ENCODE measurements around the gene FLT3LG.
"Not testable (repeated sequence)": the region's sequence is repeated elsewhere in the genome, so short reads cannot be mapped to it uniquely, and the experiment has no call there.

The FLT3LG gene

DNA sequence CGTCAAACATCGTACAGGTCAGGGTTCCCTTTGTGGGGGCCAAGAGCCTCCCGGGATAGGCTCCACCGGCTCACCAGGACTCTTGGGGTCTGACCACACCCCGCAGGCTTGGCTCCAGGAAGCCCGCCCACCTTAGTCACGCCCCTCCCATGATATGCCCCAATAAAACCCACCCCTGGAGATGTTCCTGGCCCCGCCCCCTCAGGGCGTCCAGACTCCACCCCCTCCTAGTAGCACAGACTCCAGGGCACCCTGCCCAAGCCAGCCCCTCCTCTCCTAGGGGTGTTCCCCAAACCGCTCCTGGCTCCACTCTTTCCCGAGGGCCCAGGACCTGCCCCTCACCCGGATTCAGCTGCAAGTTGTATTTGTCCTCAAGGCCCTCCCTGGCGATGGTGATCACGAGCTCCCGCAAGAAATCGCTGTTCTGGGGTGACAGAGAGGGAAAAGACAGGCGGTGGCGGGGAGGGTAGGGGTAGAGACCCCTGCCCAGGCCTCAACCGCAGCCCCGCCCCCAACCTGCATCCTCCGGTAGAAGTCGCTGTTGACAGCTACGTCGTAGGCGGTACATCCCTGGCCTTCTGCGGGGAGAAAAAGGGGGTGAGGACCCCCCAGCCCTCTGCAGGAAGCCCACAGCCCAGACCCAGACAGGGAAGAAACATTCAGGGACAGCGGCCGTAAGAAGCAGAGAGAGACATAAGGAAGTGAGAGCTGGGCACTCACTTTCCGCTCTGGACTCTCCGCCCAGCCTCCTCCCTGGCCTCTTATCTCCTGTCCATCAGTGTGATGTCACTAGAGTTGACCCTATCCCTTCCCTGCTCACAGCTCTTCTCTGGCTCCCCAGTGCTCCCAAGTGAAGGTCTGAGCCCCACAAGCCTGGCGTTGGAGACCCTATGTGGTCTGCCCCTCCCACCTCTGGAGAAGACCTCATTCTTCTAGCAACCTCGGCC lies 26.3 kb upstream of the FLT3LG start:
- Mint-ChIP-seq H3K36me3 (ENCODE audit: low read depth) (peaks cover 58% of the 10 kb centered on the region), H3K27ac (peak overlapping the region; percentile 48), H3K4me1 (ENCODE audit: low read depth) (peaks cover 53% of the 10 kb centered on the region), H3K27me3 (peaks cover under 1% of the 10 kb centered on the region), H3K4me3 (no peak overlapping the region), H3K9me3 (no peaks in the 10 kb centered on the region)
- DNase-seq: no peak

- Mint-ChIP-seq H3K27me3 (no peaks in the 10 kb centered on the region), H3K36me3 (ENCODE audit: low read depth) (peaks cover 62% of the 10 kb centered on the region), H3K27ac (peak overlapping the region; percentile 48), H3K9me3 (no peaks in the 10 kb centered on the region), H3K4me1 (ENCODE audit: low read depth) (peaks cover 53% of the 10 kb centered on the region), H3K4me3 (no peak overlapping the region)
- no peak for DNase-seq
Observed at GRCh38 chr19:49448432-49448786, 25.6 kb upstream of the FLT3LG start.

DNA sequence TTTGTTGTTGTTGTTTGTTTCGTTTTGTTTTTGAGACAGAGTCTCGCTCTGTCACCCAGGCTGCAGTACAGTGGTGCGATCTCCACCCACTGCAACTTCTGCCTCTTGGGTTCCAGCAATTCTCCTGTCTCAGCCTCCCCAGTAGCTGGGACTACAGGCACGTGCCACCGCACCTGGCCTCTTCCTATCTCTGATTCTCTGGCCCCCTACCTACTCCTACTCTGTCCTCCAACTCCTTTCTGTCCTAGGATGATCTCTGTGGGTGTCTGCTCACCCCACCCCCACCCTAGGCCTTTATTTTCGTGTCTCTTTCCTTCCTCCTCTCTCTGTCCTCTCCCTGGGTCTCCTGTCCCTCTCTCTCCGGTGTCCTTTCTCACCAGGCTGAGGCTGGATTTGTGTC lies 23.6 kb upstream of the FLT3LG start:
- Mint-ChIP-seq H3K27ac (peak overlapping the region; percentile 99), H3K9me3 (no peaks in the 10 kb centered on the region), H3K4me3 (peak overlapping the region; percentile 99), H3K4me1 (ENCODE audit: low read depth) (peaks cover 57% of the 10 kb centered on the region), H3K27me3 (no peaks in the 10 kb centered on the region), H3K36me3 (ENCODE audit: low read depth) (peaks cover 74% of the 10 kb centered on the region)
- DNase-seq: no peak

DNA sequence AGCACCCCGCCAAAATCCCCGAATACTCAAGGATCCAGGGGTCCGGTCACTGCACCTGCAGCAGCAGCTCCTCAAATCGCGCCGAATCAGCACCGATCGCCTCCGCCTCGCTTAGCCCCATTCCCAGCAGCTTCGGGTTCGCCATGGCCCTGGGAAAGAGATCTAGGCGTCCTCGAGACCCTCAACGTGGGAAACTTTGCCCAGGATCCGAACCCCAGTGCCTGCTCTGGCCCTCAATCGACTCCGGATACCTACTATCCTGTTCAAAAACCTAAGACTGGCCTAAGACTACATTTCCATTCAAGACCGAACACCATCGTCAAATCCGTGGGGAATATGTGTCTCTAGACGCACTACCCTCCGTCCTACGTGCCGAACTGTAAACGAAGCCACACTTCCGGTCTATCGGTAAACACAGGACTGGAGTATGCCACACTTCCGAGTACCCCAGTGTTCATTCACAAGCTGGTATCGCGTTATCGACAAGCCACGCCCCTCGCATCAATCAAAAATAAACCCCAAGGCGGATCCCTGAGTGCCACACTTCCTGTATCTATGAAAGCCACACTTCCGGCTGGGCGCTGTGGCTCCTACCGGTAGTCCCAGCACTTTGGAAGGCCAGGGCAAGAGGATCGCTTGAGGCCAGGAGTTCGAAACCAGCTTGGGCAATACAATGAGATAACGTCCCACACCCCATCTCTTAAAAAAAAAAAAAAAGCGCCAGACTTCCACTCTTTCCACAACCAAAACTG lies 22.4 kb upstream of the FLT3LG start, which contains the start of gene PIH1D1:
Gene PIH1D1, minus strand, starts transcription at position 385 of the 752 bp plus-strand sequence. Its CDS starts 240 bp downstream, at position 145.
- Mint-ChIP-seq H3K4me3 (peak within 1 kb of the TSS; percentile 99), H3K4me1 (ENCODE audit: low read depth) (peaks cover 65% of the 10 kb centered on the region), H3K36me3 (ENCODE audit: low read depth) (peaks cover 76% of the 10 kb centered on the region), H3K27me3 (no peaks in the 10 kb centered on the region), H3K27ac (peak within 1 kb of the TSS; percentile 99), H3K9me3 (no peaks in the 10 kb centered on the region)
- peak; percentile 91 for DNase-seq

- Mint-ChIP-seq H3K27me3 (no peaks in the 10 kb centered on the region), H3K4me3 (peak within 1 kb of the TSS; percentile 99), H3K27ac (peak within 1 kb of the TSS; percentile 99), H3K4me1 (ENCODE audit: low read depth) (peaks cover 66% of the 10 kb centered on the region), H3K36me3 (ENCODE audit: low read depth) (peaks cover 71% of the 10 kb centered on the region), H3K9me3 (no peaks in the 10 kb centered on the region)
- peak; percentile 98 for DNase-seq
Observed at GRCh38 chr19:49453013-49453756, 20.8 kb upstream of the FLT3LG start, which contains the start of gene ALDH16A1. Gene ALDH16A1 (plus strand): TSS chr19:49453225. CDS start chr19:49453332, 107 bp downstream.

GRCh38 chr19:49453757-49454240 lies 20.2 kb upstream of the FLT3LG start:
- peaks cover 66% of the 10 kb centered on the region for H3K36me3 Mint-ChIP-seq (ENCODE audit: low read depth)
- no peaks in the 10 kb centered on the region for H3K9me3 Mint-ChIP-seq
- peak overlapping the region; percentile 99 for H3K4me3 Mint-ChIP-seq
- no peak for DNase-seq
- H3K27me3 Mint-ChIP-seq: no peaks in the 10 kb centered on the region
- H3K4me1 Mint-ChIP-seq (ENCODE audit: low read depth): peaks cover 61% of the 10 kb centered on the region
- H3K27ac Mint-ChIP-seq: peak overlapping the region; percentile 99

DNA sequence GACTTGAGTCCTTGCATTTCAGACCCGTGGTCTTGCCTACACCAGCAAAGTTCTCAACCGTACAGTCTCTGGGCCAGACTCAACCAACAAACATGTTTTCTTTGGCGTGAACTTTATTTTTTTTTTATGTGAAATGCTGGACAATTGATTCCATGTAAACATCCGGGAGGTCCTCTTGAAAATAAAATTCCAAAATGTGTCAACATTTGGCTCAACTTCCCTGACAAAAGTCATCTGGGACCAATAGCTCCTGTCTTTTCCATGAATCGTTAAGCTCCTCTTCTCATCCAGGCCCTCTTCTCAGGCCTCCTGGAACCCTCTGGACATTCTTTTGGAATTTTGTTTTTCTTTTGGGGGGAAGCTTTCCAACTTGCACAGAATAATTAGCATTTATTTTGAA lies 18.2 kb upstream of the FLT3LG start:
- Mint-ChIP-seq H3K9me3 (no peaks in the 10 kb centered on the region), H3K4me3 (no peak overlapping the region), H3K4me1 (ENCODE audit: low read depth) (peaks cover 46% of the 10 kb centered on the region), H3K27ac (no peak overlapping the region), H3K36me3 (ENCODE audit: low read depth) (peaks cover 65% of the 10 kb centered on the region), H3K27me3 (no peaks in the 10 kb centered on the region)
- DNase-seq: no peak

DNA sequence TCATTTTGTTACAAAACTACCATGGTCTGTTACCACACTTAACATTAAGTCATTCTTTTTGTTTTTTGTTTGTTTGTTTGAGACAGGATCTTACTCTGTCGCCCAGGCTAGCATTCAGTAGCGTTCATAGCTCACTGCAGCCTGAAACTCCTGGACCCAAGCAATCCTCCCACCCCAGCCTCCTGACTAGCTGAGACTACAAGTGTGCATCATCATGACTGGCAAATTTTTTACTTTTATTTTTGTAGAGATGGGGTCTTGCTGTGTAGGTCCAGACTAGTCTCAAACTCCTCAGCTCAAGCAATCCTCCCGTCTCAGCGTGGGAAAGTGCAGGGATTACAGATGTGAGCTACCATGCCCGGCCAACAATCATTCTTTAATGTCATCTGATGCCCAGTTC lies 17.7 kb upstream of the FLT3LG start:
- Mint-ChIP-seq H3K4me1 (ENCODE audit: low read depth) (peaks cover 43% of the 10 kb centered on the region), H3K4me3 (no peak overlapping the region), H3K27me3 (no peaks in the 10 kb centered on the region), H3K36me3 (ENCODE audit: low read depth) (peaks cover 63% of the 10 kb centered on the region), H3K27ac (peak overlapping the region; percentile 68), H3K9me3 (no peaks in the 10 kb centered on the region)
- DNase-seq: no peak

- no peaks in the 10 kb centered on the region for H3K27me3 Mint-ChIP-seq
- DNase-seq: no peak
- H3K9me3 Mint-ChIP-seq: no peaks in the 10 kb centered on the region
- peak overlapping the region; percentile 77 for H3K27ac Mint-ChIP-seq
- peaks cover 31% of the 10 kb centered on the region for H3K4me1 Mint-ChIP-seq (ENCODE audit: low read depth)
- no peak overlapping the region for H3K4me3 Mint-ChIP-seq
- peaks cover 57% of the 10 kb centered on the region for H3K36me3 Mint-ChIP-seq (ENCODE audit: low read depth)
Observed at GRCh38 chr19:49458567-49458903, 15.5 kb upstream of the FLT3LG start.

GRCh38 chr19:49459388-49459787 lies 14.6 kb upstream of the FLT3LG start:
- H3K4me3 Mint-ChIP-seq: no peak overlapping the region
- H3K27me3 Mint-ChIP-seq: no peaks in the 10 kb centered on the region
- DNase-seq: no peak
- H3K4me1 Mint-ChIP-seq (ENCODE audit: low read depth): peaks cover 24% of the 10 kb centered on the region
- H3K36me3 Mint-ChIP-seq (ENCODE audit: low read depth): peaks cover 52% of the 10 kb centered on the region
- no peaks in the 10 kb centered on the region for H3K9me3 Mint-ChIP-seq
- H3K27ac Mint-ChIP-seq: no peak overlapping the region

DNA sequence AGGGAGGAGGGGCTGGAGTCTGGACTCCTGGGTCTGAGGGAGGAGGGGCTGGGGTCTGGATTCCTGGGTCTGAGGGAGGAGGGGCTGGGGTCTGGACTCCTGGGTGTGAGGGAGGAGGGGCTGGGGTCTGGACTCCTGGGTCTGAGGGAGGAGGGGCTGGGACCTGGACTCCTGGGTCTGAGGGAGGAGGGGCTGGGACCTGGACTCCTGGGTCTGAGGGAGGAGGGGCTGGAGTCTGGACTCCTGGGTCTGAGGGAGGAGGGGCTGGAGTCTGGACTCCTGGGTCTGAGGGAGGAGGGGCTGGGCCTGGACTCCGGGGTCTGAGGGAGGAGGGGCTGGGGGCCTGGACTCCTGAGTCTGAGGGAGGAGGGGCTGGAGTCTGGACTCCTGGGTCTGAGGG lies 12.9 kb upstream of the FLT3LG start:
- H3K9me3 Mint-ChIP-seq, H3K27ac Mint-ChIP-seq, H3K4me3 Mint-ChIP-seq, DNase-seq, H3K27me3 Mint-ChIP-seq: not testable (repeated sequence)
- H3K4me1 Mint-ChIP-seq (ENCODE audit: low read depth): peaks cover 14% of the 10 kb centered on the region
- peaks cover 60% of the 10 kb centered on the region for H3K36me3 Mint-ChIP-seq (ENCODE audit: low read depth)

GRCh38 chr19:49461656-49462055 lies 12.4 kb upstream of the FLT3LG start:
- no peak for DNase-seq
- Mint-ChIP-seq H3K4me3 (no peak overlapping the region), H3K27me3 (no peaks in the 10 kb centered on the region), H3K4me1 (ENCODE audit: low read depth) (peaks cover 9% of the 10 kb centered on the region), H3K9me3 (no peaks in the 10 kb centered on the region), H3K36me3 (ENCODE audit: low read depth) (peaks cover 58% of the 10 kb centered on the region), H3K27ac (no peak overlapping the region)

DNA sequence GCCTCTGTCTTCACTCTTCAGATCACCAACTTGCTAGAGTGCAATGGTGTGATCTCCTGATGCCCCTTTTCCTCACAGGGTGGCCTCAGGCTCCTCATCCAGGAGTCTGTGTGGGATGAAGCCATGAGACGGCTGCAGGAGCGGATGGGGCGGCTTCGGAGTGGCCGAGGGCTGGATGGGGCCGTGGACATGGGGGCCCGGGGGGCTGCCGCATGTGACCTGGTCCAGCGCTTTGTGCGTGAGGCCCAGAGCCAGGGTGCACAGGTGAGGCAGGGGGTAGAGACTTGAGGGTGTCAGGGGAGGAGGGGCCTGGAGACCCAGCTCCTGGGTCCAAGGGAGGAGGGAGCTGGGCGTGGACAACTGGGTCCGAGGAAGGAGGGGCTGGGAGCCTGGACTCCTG lies 11.5 kb upstream of the FLT3LG start:
- peaks cover 58% of the 10 kb centered on the region for H3K36me3 Mint-ChIP-seq (ENCODE audit: low read depth)

More for the DNA sequence above, 11.5 kb upstream of the FLT3LG start:
- Mint-ChIP-seq H3K9me3 (no peaks in the 10 kb centered on the region), H3K4me1 (ENCODE audit: low read depth) (peaks cover 8% of the 10 kb centered on the region), H3K4me3 (no peak overlapping the region), H3K27me3 (no peaks in the 10 kb centered on the region), H3K27ac (no peak overlapping the region)
- no peak for DNase-seq

All from activated T-cell treated with anti-CD3 and anti-CD28 coated beads, Interleukin-2, amount 50 U/mL, for 24 hours (primary cell).